ENCODE results near the gene RARS2.

GRCh38 chr6:87590417-87590880 is 662 bp upstream of the RARS2 start:
- TF ChIP-seq FOXK2 (conservative IDR thresholded peaks at IDR 0.05 in 1 of 2, IDR thresholded peaks at IDR 0.05 in 1 of 2; ENCODE audit: low read depth in 2 of 2) (no peak), SP1 (CRISPR knock-in tag; IDR thresholded peaks at IDR 0.05) (no peak), ETV5 (CRISPR knock-in tag; IDR thresholded peaks at IDR 0.05; ENCODE audit: low read depth) (no peak), ZNF644 (tag; IDR thresholded peaks at IDR 0.05; ENCODE audit: low read depth) (no peak), ZNF280A (IDR thresholded peaks at IDR 0.05; ENCODE audit: low read depth, partially characterized antibody) (no peak), MYC (IDR thresholded peaks at IDR 0.05; ENCODE audit: low read depth, low read length) (no peak), MYC (CRISPR knock-in tag; IDR thresholded peaks at IDR 0.05; ENCODE audit: borderline replicate concordance, low read depth) (no peak), CREB1 (IDR thresholded peaks at IDR 0.05) (no peak), CREB1 (CRISPR knock-in tag; IDR thresholded peaks at IDR 0.05) (no peak), POLR2A (conservative IDR thresholded peaks at IDR 0.05) (no peak), ZNF253 (CRISPR knock-in tag; conservative IDR thresholded peaks at IDR 0.05) (no peak), STAT6 (CRISPR knock-in tag; IDR thresholded peaks at IDR 0.05) (no peak), MAFG (tag; conservative IDR thresholded peaks at IDR 0.05) (no peak), PKNOX1 (IDR thresholded peaks at IDR 0.05) (no peak), ZKSCAN8 (CRISPR knock-in tag; IDR thresholded peaks at IDR 0.05) (no peak)

All from K562 (cell line).